Measurements from ENCODE around the gene CELF5. TPM values are rescaled to one million over a fixed set of nuclear protein-coding genes. Genes with fewer than 3 reads are reported as not detected.

The CELF5 gene
- total RNA-seq, 4 donors from 2014 or later = not detected

GRCh38 chr19:3203805-3204645 lies 20.4 kb upstream of the CELF5 start:
- TF ChIP-seq POLR2A (IDR thresholded peaks at IDR 0.05) (no peak), CTCF (IDR thresholded peaks at IDR 0.05) (no peak)
- H3K36me3 ChIP-seq = peaks cover 0 to 69% (median 0%) of the 10 kb centered on the region in 3 donors

GRCh38 chr19:3204646-3205275 lies 19.7 kb upstream of the CELF5 start:
- Histone ChIP-seq H3K27me3 (no peaks in the 10 kb centered on the region), H3K4me1 (no peaks in the 10 kb centered on the region), H3K4me3 (no peak overlapping the region), H3K36me3 (peaks cover 0 to 69% (median 0%) of the 10 kb centered on the region in 3 donors), H3K27ac (no peak overlapping the region), H3K9me3 (no peaks in the 10 kb centered on the region)
- TF ChIP-seq CTCF (IDR thresholded peaks at IDR 0.05) (no peak), POLR2A (IDR thresholded peaks at IDR 0.05) (no peak)
- no peak for DNase-seq

More at GRCh38 chr19:3203805-3204645, 20.4 kb upstream of the CELF5 start:
- Histone ChIP-seq H3K27ac (no peak overlapping the region), H3K4me3 (no peak overlapping the region), H3K4me1 (no peaks in the 10 kb centered on the region), H3K9me3 (no peaks in the 10 kb centered on the region), H3K27me3 (no peaks in the 10 kb centered on the region)
- no peak for DNase-seq

GRCh38 chr19:3206216-3206953 lies 18.1 kb upstream of the CELF5 start:
- no peaks in the 10 kb centered on the region for H3K27me3 ChIP-seq
- no peak overlapping the region for H3K4me3 ChIP-seq
- H3K27ac ChIP-seq = no peak overlapping the region
- TF ChIP-seq POLR2A (IDR thresholded peaks at IDR 0.05) (no peak), CTCF (IDR thresholded peaks at IDR 0.05) (no peak)
- peaks cover 0 to 60% (median 0%) of the 10 kb centered on the region in 3 donors for H3K36me3 ChIP-seq
- DNase-seq = no peak
- no peaks in the 10 kb centered on the region for H3K4me1 ChIP-seq
- no peaks in the 10 kb centered on the region for H3K9me3 ChIP-seq

- Histone ChIP-seq H3K9me3 (no peaks in the 10 kb centered on the region), H3K27me3 (no peaks in the 10 kb centered on the region), H3K4me3 (no peak overlapping the region), H3K36me3 (peaks cover 0 to 49% (median 0%) of the 10 kb centered on the region in 3 donors), H3K4me1 (no peaks in the 10 kb centered on the region), H3K27ac (no peak overlapping the region)
- no peak for DNase-seq
- no peak for TF ChIP-seq POLR2A (IDR thresholded peaks at IDR 0.05)
- TF ChIP-seq CTCF (IDR thresholded peaks at IDR 0.05) = no peak
Observed at GRCh38 chr19:3207461-3208242, 16.8 kb upstream of the CELF5 start.
